Ramos (cell line): ENCODE measurements around the gene CACNA1C.

Experiments used
- in situ Hi-C: fragments of 300-500 bp; cut with MboI; formaldehyde crosslinking; loops from one replicate; pipeline ENCODE4 v1.14.3; 2022; ENCODE audit warnings: low sequenced_read_pairs; ENCODE audit not compliant: unreplicated experiment

CACNA1C gene

DNA sequence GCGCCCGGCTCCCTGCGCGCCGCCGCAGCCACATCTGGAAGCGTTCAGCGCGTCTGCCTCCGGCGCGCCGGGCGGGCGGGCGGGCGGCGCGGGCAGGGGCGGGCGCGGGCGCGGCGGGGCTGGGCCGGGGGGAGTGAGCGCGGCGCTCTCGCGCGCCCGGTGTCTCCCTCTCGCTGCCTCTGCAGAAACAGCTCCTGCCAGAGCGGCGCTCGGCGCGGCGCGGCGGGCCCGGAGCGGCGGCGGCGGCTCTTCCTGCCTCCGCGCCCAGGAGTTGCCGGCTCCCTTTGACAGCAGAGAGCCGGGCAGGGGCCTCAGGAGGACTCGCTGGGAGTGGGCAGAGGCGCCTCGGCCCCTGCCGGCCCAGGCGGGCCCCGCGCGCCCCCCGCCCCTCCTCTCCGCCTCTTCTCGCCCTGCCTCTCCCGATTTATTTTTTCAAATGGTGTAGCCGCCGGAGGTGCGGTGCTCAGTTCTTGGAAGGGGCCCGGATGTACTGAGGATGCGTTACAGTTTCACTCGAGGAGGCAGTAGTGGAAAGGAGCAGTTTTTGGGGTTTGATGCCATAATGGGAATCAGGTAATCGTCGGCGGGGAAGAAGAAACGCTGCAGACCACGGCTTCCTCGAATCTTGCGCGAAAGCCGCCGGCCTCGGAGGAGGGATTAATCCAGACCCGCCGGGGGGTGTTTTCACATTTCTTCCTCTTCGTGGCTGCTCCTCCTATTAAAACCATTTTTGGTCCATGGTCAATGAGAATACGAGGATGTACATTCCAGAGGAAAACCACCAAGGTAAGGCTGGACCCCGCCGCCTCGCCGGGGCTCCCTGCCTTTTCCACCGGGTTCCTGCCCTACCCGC, at the start of gene CACNA1C:
TSS of gene CACNA1C (plus strand) at position 162 of the 853 bp plus-strand sequence. CDS start at position 738, 576 bp downstream.
- in situ Hi-C loops, result loop anchor here (10.0 kb wide), 1 partner anchor 532 kb away; no protein-coding TSS in a partner anchor

DNA sequence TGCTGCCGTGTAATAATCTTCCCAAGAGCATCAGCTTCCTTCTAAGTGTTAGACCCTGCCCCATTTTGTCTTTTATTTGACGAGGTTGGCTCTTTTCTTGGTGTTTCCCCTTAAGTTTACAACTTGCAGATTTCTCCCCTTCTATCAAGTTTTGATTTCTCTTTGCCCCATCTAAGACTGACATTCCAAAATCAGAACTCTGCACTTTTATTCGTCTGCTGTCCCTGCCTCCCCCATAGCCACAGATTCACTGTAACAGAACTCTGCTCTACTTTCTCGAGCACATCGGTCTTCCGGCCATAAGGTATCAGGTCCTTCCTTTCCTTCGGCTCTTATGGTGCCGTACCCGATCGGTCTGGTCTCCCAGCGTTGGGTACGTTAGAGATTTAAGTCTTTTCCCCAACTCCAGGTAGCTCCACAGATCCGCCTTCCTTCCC, 49.1 kb upstream of the CACNA1C start:
- in situ Hi-C loops, result no loop called here

DNA sequence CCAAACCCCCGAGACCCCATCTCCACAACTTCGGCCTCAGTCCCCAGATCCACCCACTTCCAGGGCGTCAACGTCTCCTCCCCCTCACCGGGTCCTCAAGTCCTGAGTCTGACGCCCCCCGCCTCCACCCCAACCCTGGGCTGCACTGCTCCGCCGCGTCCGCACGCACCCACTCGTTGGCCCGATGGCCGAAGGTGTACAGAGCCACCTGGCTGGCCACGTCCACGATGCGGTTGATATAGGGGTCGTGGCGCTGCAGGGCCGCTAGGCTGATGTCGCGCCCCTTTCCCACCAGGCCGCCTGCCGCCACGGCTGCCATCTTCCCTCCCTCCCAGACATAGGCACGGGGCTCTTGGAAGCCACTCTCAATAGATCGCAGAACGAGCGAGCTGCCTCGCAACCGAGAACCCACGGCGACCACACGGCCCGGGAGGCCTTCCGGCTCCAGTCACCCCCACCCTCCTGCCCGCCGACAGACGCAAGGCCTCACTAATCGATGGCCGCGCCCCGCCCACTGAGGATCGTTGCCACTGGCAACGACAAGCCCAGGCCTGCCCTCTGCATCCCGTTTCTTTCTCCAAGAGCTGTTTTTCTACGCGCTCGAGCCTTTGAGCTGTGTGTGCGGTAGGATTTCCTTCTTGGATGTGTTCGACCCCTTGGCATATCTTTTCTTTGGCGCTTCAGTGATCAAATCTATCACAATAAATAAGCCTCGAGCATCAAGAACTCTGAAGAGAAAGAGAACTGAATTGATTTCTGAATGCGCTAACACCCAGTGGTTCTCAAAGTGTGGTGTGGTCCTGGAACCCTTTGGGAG, 48.5 kb upstream of the CACNA1C start, which contains the start of gene DCP1B:
TSS of gene DCP1B (minus strand) at position 345 of the 817 bp plus-strand sequence. CDS start at position 319, 26 bp downstream.
- in situ Hi-C loops, result no loop called here

DNA sequence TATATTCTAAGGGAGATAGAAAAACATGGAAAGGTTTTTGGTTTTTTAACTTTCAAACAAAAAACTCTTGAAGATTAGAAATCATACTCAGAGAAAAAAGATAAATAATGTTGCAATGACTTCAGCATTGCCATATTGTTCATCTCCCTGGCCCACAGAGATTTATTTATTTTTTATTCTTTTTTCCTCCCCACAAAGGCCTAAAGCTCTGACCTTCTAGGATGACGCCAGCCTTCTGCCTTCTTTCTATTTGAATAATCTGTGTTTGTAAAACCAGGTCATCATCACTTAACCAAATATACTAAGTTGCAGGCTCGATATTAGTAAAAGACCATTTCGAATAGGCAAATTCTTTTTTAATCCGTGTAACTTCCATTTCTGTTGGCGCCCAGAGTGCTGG, 44.1 kb upstream of the CACNA1C start:
- in situ Hi-C loops, result no loop called here

DNA sequence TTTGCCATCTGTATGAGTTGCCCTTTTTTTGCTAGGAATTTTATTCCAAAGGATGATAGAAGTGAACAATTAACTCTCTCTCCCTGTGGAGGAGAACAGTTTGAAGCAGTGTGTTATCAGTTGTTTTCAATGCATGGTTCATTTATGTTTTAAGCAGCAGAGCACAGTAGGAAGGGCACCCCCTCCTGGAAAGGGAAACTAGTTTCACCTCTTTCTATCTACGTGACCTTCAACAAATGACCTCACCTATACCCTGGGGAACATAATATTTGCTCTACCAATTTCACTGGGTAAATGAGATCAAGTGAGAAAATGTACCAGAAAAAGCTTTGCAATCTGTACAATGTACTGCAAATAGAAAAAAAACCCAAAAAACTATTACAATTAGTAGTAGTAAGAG, 43.2 kb upstream of the CACNA1C start:
- in situ Hi-C loops, result no loop called here

DNA sequence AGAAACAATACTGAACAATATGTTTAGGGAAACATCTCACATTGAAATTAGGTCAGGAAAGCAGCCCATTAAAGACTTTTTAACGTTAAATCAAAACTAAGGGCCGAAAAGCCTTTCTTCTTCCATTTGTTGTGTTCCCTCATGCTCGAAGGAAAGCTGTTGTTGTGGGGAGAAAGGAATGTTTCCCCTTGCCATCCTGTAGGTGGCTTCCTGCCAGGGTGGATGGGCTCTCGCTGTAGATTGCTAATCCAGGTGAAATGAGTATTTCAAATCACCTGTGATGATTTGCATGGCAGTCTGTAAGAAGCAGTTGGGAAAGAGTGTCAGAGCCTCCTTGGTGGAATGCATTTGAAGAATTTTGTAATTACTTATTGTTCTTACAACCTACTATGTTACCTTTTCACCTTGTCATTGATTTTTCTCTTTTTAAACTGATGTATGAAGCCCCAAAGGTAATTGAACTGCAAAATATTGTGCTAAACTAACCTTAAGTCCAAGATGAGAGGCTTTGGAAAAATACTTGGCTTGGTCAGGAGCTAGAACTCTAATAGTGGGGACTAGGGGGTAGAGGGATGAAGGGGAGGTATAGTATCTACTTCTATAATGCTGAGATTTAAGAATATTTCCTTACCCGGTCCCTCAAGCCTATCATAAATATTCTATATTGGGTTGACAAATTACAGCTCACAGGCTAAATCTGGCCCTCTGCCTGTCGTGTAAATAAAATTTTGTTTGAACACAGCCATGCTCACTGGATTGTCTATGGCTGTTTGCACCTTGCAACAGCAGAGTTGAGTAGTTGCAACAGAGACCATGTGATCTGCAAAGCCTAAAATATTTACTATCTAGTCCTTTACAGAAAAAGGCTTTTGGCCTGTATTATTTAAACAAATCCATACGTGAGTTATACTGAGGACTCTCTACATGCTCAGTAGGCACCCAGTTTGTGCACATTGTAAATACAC, 40.9 kb upstream of the CACNA1C start:
- in situ Hi-C loops, result no loop called here

DNA sequence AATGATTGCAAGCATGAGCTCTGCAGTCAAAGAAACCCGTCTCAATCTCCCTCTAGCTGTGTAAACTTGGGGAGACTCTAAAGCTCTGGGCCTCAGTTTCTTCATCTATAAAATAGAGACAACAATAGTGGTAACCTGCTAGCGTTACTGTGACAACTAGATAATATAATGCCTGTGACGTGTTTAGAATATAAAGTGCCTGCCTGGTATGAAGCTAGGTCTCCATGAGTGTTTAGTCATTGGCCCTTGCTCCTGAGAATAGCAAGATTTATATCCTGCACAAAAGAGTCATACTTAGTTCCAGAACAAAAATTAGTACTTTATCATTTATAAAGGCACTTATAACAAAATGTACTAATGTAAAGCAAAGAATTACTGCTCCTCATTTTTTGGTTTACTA, 39.7 kb upstream of the CACNA1C start:
- in situ Hi-C loops, result no loop called here

DNA sequence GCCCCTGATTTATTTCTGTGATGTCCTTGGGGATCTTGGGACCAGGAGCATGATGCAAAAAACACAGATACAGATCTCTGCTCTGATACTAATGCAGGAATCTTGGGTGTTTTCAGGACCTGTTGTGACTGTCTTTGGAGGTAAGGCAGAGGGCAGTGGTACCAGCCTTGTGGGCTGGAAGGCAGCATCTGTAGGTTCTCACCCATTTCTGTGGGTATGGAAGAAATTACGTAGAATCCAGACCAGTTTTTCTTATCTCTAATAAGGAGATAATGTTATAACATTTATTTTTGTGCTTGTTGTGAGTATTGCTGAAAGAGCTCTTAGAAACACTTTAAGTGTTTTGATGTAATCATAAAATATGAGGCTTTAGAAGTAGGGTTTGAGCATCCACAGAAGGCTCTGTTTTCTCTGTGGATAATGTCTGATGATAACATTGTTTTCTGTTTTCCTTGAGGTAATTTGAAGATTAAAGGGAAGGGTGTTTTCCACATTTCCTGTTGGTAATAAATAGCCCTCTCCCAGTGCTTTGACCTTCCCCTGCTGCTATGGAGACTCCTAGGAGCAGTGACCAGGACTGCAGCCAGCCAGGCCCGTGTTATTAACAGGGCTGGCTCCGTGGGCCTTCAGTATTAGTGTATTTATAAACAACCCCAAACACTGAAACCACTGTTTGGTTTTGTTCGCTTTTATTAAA, 39.1 kb upstream of the CACNA1C start:
- in situ Hi-C loops, result no loop called here

DNA sequence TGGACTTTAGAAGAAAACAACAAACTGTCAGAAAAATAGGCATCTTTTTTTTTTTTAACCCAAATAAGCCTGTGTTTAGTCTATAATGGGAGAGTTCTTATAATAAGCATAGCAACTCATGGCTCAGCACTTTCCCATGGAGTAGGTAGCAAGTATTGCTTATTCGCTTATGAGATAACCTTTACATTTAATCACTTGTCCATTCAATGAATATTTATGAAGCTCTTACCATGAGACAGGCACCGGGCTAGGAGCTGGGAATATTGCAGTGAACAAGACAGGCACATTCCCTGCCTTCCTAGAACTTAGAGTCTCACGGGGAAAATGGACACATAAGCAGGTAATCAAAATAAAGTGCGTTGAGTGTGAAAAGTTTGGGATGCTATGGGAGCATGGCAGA, 38.6 kb upstream of the CACNA1C start:
- in situ Hi-C loops, result no loop called here

DNA sequence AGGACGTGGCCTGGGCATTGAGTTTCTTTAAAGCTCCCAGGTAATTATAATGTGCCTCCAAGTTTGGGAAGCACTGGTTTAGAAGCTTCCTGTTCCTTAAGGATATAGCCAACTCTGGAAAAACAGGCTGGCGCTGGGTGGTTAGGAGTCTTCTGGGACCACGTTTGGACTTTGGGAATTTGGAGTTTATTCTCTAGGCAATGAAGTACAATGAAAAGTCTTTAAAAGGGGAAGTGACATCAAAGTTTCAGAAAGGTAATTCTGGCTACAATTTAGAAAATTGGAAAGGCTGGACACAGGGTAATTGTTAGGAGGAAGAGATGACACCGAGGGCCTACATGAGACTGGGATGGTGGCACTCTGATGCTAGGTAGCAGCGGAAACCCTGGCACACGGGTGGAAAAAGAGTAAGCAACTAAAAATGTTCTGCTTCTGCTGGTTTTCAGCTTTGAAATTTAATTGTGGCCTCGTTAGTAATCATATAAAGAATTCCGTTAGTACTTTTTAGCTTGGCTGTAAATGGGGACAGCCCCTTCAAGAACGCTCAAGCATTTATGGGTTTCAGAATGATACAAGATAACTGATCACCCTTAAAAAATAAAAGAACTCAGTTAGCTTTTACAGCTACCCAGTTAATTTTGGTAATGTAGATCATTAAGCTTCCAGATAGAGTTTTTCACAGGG, 35.8 kb upstream of the CACNA1C start:
- in situ Hi-C loops, result no loop called here

DNA sequence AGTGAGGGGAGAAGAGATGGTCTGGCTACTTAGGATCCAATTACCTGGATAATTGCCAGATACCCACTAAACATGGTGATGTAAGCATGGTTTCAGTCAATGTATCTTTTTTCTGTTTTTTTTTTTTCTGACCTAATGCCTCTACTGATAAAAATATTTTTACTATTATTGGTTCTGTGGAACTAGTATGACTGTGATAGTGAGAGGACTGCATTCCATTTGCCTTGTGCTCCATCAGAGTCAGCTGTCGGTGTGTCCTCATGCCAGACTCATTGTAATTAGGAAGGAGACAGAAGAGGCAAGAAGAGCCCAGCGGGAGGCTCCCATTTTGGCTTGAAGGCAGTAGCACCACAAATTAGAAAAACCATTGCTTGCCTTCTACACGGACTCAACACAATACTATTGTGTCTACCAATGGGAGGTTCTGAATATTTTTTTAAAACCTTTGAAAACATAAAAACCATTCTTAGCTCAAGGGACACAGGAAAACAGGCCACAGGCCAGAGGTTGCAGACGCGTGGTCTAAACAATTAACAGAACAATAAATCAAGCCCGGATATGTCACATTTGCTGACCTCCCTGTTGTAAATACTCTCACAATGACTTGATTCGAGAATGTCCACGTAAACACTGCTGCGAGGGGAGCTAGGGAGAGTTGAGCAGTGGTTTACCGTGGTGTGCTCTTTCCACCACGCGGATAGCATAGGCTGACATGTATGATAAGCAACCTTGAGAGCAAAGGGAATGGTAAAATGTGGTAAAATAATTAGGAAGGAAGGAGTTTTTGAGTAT, 35.0 kb upstream of the CACNA1C start:
- in situ Hi-C loops, result no loop called here

DNA sequence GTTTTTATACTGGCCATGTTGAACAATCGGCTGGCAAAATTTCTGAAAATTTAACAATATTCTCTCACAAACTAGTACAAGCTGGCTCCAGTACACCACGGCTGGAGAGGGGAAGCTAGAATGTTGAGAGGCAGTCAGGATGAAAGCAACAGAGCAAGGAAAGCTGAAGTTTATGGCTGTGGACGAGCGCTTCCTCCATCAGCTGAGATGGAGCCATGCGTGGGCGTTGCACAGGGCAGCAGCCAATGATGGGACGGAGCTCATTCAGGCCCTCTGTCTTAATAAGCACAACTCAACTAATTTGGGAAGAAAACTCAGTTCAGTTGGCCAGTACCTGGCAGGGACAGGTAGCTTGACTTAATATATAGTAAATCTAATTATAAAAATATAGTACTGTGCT, 34.4 kb upstream of the CACNA1C start:
- in situ Hi-C loops, result no loop called here

DNA sequence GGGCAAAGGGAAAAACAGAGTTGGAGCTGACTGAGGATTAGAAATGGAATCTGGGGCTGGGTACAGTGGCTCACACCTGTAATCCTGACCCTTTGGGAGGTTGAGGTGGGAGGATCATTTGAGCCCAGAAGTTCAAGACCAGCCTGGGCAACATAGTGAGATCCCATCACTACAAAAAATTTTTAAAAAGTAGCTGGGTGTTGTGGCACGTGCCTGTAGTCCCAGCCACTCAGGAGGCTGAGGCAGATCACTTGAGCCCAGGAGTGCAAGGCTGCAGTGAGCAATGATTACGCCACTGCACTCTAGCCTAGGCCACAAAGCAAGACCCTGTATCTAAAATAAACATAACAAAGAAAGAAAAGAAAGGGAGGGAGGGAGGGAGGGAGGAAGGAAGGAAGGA, 33.7 kb upstream of the CACNA1C start:
- in situ Hi-C loops, result no loop called here

DNA sequence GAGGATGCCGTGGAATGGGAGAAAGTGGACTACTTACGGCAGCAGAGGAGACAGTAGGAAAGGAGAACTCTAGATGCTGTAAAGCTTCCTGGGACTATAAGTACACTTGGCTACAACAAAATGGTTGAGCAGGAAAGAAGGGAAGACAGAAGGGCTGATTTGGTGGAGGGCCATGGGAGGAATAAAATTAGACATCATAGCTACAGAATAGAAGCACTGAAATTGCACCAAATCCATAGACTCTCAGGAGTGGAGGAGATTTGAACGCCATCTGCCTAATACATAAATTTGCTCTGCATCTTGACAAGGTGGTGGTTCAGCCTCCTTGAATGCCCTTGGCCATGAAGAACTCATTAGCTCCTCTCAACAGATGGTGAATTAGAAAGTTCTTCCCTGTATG, 32.3 kb upstream of the CACNA1C start:
- in situ Hi-C loops, result no loop called here

DNA sequence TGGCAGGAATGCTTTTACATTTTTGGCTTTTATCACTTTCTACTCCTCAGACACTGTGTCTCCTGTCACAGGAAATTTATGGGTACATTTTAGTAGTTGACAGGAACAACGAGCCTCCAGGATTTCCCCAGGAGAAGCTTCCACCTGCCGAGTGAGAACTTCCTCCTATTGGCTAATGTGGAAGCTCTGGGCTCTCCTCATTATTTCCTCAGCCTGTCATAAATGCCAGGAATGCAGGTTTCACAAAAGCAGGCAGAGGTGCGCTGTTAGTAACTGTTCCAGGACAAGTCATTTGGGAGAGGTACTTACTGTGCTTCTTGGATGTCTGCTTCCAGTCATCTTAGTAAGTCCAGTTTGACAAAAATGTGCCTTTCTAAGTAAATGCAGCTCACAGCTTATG, 29.4 kb upstream of the CACNA1C start:
- in situ Hi-C loops, result no loop called here

DNA sequence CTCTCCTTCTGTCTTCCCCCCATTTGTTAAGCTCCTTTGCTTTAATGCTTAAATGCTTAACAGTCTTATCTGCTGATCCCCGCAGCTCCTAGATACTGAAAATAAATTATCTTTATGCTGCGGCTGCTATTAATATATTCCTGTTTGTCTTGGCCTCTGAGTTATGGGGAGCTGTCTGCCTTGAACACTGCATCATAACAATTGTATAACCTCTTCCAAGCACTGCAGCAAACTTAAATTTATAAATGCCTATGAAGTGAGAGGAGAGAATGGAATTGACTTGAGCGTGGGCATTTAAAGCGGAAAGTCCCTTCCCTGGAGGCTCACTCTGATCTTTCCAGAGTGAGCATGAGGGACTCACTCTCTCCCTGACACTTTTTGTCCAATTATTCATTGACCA, 25.4 kb upstream of the CACNA1C start:
- in situ Hi-C loops, result no loop called here

DNA sequence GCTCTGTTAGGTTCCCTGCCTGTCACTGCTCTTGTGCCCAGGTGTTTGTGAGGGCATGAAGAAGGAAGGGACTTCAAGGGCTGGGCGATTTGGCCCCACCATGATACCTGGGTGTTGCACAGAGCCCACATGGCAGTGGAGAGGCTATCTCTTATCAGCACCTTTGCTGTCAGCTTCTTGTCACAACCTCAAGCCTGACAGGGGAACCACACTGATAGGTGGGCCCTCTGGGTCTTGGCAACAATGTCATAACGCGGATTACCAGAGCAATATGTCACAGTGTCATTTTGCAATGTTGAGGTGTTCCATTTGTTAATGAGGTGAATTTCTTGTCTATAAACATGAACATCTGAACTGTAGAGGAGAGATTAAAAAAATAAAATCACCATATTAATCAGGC, 22.9 kb upstream of the CACNA1C start:
- in situ Hi-C loops, result no loop called here

DNA sequence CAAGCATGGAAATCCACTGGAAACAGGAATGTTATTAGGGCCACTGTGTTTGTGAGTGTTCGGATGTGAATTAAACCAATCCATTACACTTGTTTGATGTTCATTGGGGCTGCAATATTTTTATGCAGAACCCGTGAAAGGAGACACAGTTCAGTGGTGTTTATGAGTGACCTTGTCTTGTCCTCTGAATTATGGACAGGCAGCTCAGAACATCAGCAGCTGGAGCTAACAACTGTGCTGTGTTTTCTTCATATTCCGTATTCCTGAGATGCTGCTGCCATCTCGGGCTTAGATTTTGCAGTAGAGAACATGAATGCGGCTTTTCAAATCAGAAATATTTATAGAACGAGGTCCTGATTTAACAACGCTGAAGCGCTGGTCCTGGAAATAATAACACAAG, 20.3 kb upstream of the CACNA1C start:
- in situ Hi-C loops, result no loop called here
